Osteoblast (primary cell): ENCODE measurements around the gene TAB2. TPM values are rescaled to one million over a fixed set of nuclear protein-coding genes. Genes with fewer than 3 reads are reported as not detected.

Source experiments
- DNase-seq: peaks from one replicate; pipeline ENCODE4 v3.0.0; 2011; ENCODE audit warnings: low spot score, mixed read lengths; ENCODE audit not compliant: insufficient read length; ENCODE audit errors: missing footprints
- H2AFZ ChIP-seq: 2 replicates; pipeline ENCODE4 v1.6.0; 2011; ENCODE audit warnings: mild to moderate bottlenecking, low read length
- H3K27ac ChIP-seq: 2 replicates; pipeline ENCODE4 v1.5.1; 2011; ENCODE audit warnings: mild to moderate bottlenecking, low read depth, low read length, moderate library complexity
- H3K27me3 ChIP-seq: 2 replicates; pipeline ENCODE4 v1.6.0; 2012; ENCODE audit warnings: mild to moderate bottlenecking, control low read depth, inconsistent platforms, low read length, moderate library complexity; ENCODE audit not compliant: insufficient read depth
- H3K36me3 ChIP-seq: 2 replicates; pipeline ENCODE4 v1.5.1; 2011; ENCODE audit warnings: mild to moderate bottlenecking, low read length, control low read depth, moderate library complexity; ENCODE audit not compliant: insufficient read depth
- H3K4me1 ChIP-seq: 2 replicates; pipeline ENCODE4 v1.5.1; 2011; ENCODE audit warnings: mild to moderate bottlenecking, low read length, control low read depth, moderate library complexity; ENCODE audit not compliant: insufficient read depth
- H3K4me2 ChIP-seq: 2 replicates; pipeline ENCODE4 v1.6.0; 2011; ENCODE audit warnings: mild to moderate bottlenecking, low read length; ENCODE audit not compliant: insufficient read depth
- H3K4me3 ChIP-seq: fragments of 200-600 bp; sonication (generic); 3 replicates; pipeline ENCODE4 v1.5.1; 2012; ENCODE audit warnings: mild to moderate bottlenecking, low read length, inconsistent platforms; ENCODE audit not compliant: insufficient read depth
- H3K79me2 ChIP-seq: 2 replicates; pipeline ENCODE4 v1.6.0; 2012; ENCODE audit warnings: mild to moderate bottlenecking, low read length, control low read depth, inconsistent platforms; ENCODE audit not compliant: insufficient read depth
- H3K9me3 ChIP-seq: 2 replicates; pipeline ENCODE4 v1.5.1; 2011; ENCODE audit warnings: low read depth, low read length, control low read depth
- H4K20me1 ChIP-seq: 2 replicates; pipeline ENCODE4 v1.6.0; 2012; ENCODE audit warnings: mild to moderate bottlenecking, low read length, control low read depth; ENCODE audit not compliant: insufficient read depth
- total RNA-seq: library from RNA; depleted of rRNA; stranded (reverse); fragments of >200 nt; gene quantifications from 2 replicates; pipeline ENCODE4 v1.2.3, GENCODE V29; 2012
- TF ChIP-seq, protein P1 (sequence below): IDR thresholded peaks from 2 replicates; pipeline ENCODE4 v1.5.1; 2011; ENCODE audit warnings: mild to moderate bottlenecking, low read depth, low read length, moderate library complexity; ENCODE audit errors: extremely low read depth

Gene TAB2
- total RNA-seq, 1 donor = 28.2 TPM

- peak overlapping the region; percentile 63 for H3K4me3 ChIP-seq
- peaks cover 17% of the 10 kb centered on the region for H3K4me1 ChIP-seq
- no peaks in the 10 kb centered on the region for H3K79me2 ChIP-seq
- no peaks in the 10 kb centered on the region for H3K9me3 ChIP-seq
- H2AFZ ChIP-seq = no peak overlapping the region
- no peak overlapping the region for H3K27ac ChIP-seq
- peak overlapping the region; percentile 73 for H3K4me2 ChIP-seq
- H4K20me1 ChIP-seq = no peaks in the 10 kb centered on the region
- no peaks in the 10 kb centered on the region for H3K36me3 ChIP-seq
- TF ChIP-seq, protein P1, sequence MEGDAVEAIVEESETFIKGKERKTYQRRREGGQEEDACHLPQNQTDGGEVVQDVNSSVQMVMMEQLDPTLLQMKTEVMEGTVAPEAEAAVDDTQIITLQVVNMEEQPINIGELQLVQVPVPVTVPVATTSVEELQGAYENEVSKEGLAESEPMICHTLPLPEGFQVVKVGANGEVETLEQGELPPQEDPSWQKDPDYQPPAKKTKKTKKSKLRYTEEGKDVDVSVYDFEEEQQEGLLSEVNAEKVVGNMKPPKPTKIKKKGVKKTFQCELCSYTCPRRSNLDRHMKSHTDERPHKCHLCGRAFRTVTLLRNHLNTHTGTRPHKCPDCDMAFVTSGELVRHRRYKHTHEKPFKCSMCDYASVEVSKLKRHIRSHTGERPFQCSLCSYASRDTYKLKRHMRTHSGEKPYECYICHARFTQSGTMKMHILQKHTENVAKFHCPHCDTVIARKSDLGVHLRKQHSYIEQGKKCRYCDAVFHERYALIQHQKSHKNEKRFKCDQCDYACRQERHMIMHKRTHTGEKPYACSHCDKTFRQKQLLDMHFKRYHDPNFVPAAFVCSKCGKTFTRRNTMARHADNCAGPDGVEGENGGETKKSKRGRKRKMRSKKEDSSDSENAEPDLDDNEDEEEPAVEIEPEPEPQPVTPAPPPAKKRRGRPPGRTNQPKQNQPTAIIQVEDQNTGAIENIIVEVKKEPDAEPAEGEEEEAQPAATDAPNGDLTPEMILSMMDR = no peak
- DNase-seq = peak; percentile 73
- peaks cover 19% of the 10 kb centered on the region for H3K27me3 ChIP-seq
Observed at GRCh38 chr6:149449831-149450678, 132.5 kb downstream of the TAB2 start.

- peak overlapping the region; percentile 63 for H3K4me3 ChIP-seq
- H3K4me2 ChIP-seq = peak overlapping the region; percentile 73
- peaks cover 19% of the 10 kb centered on the region for H3K4me1 ChIP-seq
- H3K9me3 ChIP-seq = no peaks in the 10 kb centered on the region
- peaks cover 19% of the 10 kb centered on the region for H3K27me3 ChIP-seq
- no peaks in the 10 kb centered on the region for H3K36me3 ChIP-seq
- peak; percentile 94 for DNase-seq
- peak overlapping the region; percentile 32 for H2AFZ ChIP-seq
- no peaks in the 10 kb centered on the region for H3K79me2 ChIP-seq
- H4K20me1 ChIP-seq = no peaks in the 10 kb centered on the region
- TF ChIP-seq, protein P1 = no peak
- H3K27ac ChIP-seq = no peak overlapping the region
Observed at GRCh38 chr6:149450679-149451375, 133.3 kb downstream of the TAB2 start.

DNA sequence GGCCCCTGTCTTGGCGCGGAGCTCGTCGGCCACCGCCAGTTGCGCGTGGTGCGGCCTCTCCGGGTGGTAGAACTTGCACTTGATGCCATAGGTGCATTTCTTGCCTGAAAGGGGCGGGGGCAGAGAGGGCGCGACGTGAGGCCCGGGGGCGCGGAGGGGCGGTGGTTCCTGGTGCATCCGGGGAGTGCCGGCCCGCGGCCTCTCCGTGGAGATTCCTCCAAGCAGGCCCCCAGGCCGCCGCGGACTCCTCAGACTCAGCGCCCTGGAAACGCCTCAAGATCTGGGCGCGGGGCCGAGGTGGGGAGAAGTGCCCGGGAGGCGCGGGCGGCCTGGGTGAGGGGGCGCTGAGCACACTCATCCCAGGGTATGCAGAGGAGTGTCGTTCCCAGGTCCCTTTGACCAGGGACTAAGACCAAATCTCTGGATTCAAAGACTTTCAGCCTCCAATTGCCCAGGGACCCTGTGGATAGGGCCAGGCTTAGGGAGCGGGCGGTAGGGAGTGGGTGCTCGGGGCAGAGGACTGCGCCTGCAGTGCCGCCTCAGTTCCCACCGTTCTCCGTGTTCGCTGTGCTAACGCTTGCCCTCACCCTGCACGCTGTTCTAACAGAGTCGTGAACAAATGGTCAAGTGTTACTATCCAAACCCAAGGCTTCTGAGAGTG is 134.0 kb downstream of the TAB2 start:
- Histone ChIP-seq H4K20me1 (no peaks in the 10 kb centered on the region), H3K9me3 (no peaks in the 10 kb centered on the region), H3K4me2 (peak overlapping the region; percentile 73), H3K27ac (no peak overlapping the region), H3K79me2 (no peaks in the 10 kb centered on the region), H2AFZ (no peak overlapping the region), H3K4me3 (peak overlapping the region; percentile 63), H3K27me3 (peaks cover 19% of the 10 kb centered on the region), H3K4me1 (peaks cover 19% of the 10 kb centered on the region), H3K36me3 (no peaks in the 10 kb centered on the region)
- TF ChIP-seq, protein P1 = no peak
- peak; percentile 84 for DNase-seq
